HFFc6 (cell line): ENCODE results near the gene MLC1. TPM values are rescaled to one million over a fixed set of nuclear protein-coding genes. Genes with fewer than 3 reads are reported as not detected.

ENCODE experiments used
- DNase-seq: peaks from one replicate; pipeline ENCODE4 v3.0.0-alpha.2; 2018
- H3K27ac Mint-ChIP-seq: 2 replicates; pipeline ENCODE4 v1.8.0; 2020; ENCODE audit warnings: mild to moderate bottlenecking, mixed read lengths
- H3K27me3 Mint-ChIP-seq: 2 replicates; pipeline ENCODE4 v1.8.0; 2021; ENCODE audit warnings: mild to moderate bottlenecking, moderate library complexity, mixed read lengths; ENCODE audit not compliant: insufficient read depth
- H3K36me3 Mint-ChIP-seq: 2 replicates; pipeline ENCODE4 v1.8.0; 2021; ENCODE audit warnings: low read depth, mixed read lengths
- H3K4me1 Mint-ChIP-seq: 2 replicates; pipeline ENCODE4 v1.8.0; 2020; ENCODE audit warnings: low read depth, mixed read lengths
- H3K4me3 Mint-ChIP-seq: 2 replicates; pipeline ENCODE4 v1.8.0; 2020; ENCODE audit warnings: mild to moderate bottlenecking, moderate library complexity, mixed read lengths
- H3K9me3 Mint-ChIP-seq: 2 replicates; pipeline ENCODE4 v1.8.0; 2020; ENCODE audit warnings: mild to moderate bottlenecking, mixed read lengths
- CTCF ChIP-seq: fragments of 200-600 bp; sonication (generic); IDR thresholded peaks from 2 replicates; pipeline ENCODE4 v1.5.0; 2021; ENCODE audit warnings: antibody characterized with exemption, mild to moderate bottlenecking
- total RNA-seq, 6 experiments: library from RNA; stranded (reverse); fragmentation: NEBNext Ultra II Directional; extraction: Animal tissue kit (Norgen Biotek cat#: 25700); gene quantifications; 2 replicates in 1 of 6; 3 replicates in 5 of 6; pipeline ENCODE4 v1.2.3, GENCODE V29; 2021

Gene MLC1
- total RNA-seq, 6 experiments from 2014 or later, result not detected

GRCh38 chr22:50034126-50035081 is 50.8 kb downstream of the MLC1 start:
- no peaks in the 10 kb centered on the region for H3K4me1 Mint-ChIP-seq
- peaks cover 14% of the 10 kb centered on the region for H3K27me3 Mint-ChIP-seq
- DNase-seq, result no peak
- H3K9me3 Mint-ChIP-seq, result peaks cover 13% of the 10 kb centered on the region; the same call in 1 of the 2 replicates
- peaks cover 5% of the 10 kb centered on the region; the same call in 1 of the 2 replicates for H3K36me3 Mint-ChIP-seq
- H3K4me3 Mint-ChIP-seq, result no peak overlapping the region
- no peak for TF ChIP-seq CTCF
- H3K27ac Mint-ChIP-seq, result no peak overlapping the region

- Mint-ChIP-seq H3K36me3 (no peaks in the 10 kb centered on the region), H3K4me1 (no peaks in the 10 kb centered on the region), H3K27me3 (peaks cover 10% of the 10 kb centered on the region), H3K27ac (no peak overlapping the region), H3K4me3 (no peak overlapping the region), H3K9me3 (peaks cover 4% of the 10 kb centered on the region; the same call in 1 of the 2 replicates)
- no peak for DNase-seq
- TF ChIP-seq CTCF, result no peak
Observed at GRCh38 chr22:50032941-50033601, 52.2 kb downstream of the MLC1 start.

- Mint-ChIP-seq H3K4me3 (no peak overlapping the region), H3K9me3 (no peaks in the 10 kb centered on the region), H3K4me1 (no peaks in the 10 kb centered on the region), H3K27ac (no peak overlapping the region), H3K27me3 (peaks cover 12% of the 10 kb centered on the region), H3K36me3 (no peaks in the 10 kb centered on the region)
- DNase-seq, result no peak
- TF ChIP-seq CTCF, result no peak
Observed at GRCh38 chr22:50032109-50032871, 52.9 kb downstream of the MLC1 start.

- Mint-ChIP-seq H3K27me3 (peaks cover 8% of the 10 kb centered on the region), H3K4me3 (no peak overlapping the region), H3K4me1 (no peaks in the 10 kb centered on the region), H3K27ac (no peak overlapping the region), H3K9me3 (no peaks in the 10 kb centered on the region), H3K36me3 (no peaks in the 10 kb centered on the region)
- DNase-seq, result no peak
- no peak for TF ChIP-seq CTCF
Observed at GRCh38 chr22:50031189-50032091, 53.8 kb downstream of the MLC1 start.
